H1 (cell line): ENCODE results near the gene AMN. TPM values are rescaled to one million over a fixed set of nuclear protein-coding genes. Genes with fewer than 3 reads are reported as not detected.

Experiments
- CBX8 ChIP-seq: fragments of 300-800, 300-1000 bp; sonication (generic); IDR thresholded peaks from 2 replicates; pipeline ENCODE4 v1.7.1; 2016; ENCODE audit warnings: low read depth, low read length, borderline replicate concordance
- FOSL1 ChIP-seq: IDR thresholded peaks from 2 replicates; pipeline ENCODE4 v1.6.1; 2011; ENCODE audit warnings: mild to moderate bottlenecking, low read depth, low read length, moderate library complexity; ENCODE audit not compliant: insufficient read depth
- GABPA ChIP-seq: IDR thresholded peaks from 2 replicates; pipeline ENCODE4 v1.6.1; 2011; ENCODE audit warnings: mild to moderate bottlenecking, low read length, moderate library complexity, borderline replicate concordance; ENCODE audit not compliant: insufficient read depth
- JUND ChIP-seq: IDR thresholded peaks from 2 replicates; pipeline ENCODE4 v1.6.1; 2011; ENCODE audit warnings: mild to moderate bottlenecking, improper control_type of control experiment, low read length
- SUZ12 ChIP-seq: fragments of 200-600 bp; sonication (generic); IDR thresholded peaks from 2 replicates; pipeline ENCODE4 v1.6.1; 2012; ENCODE audit warnings: mild to moderate bottlenecking, inconsistent platforms, low read length, moderate library complexity, mixed read lengths
- YY1 ChIP-seq: IDR thresholded peaks from 2 replicates; pipeline ENCODE4 v1.6.1; 2011; ENCODE audit warnings: low read depth, mild to moderate bottlenecking, low read length
- polyA plus RNA-seq, 7 experiments: library from polyadenylated mRNA; depleted of rRNA in 3 of 7; stranded (reverse) in 5 of 7; unstranded in 2 of 7; fragments of >200 nt in 5 of 7; fragments of 200-250 nt in 2 of 7; gene quantifications; 1 replicate in 5 of 7; 2 replicates in 1 of 7; 4 replicates in 1 of 7; pipeline versions ENCODE4 v1.2.1 to v1.2.3, GENCODE V29; 2011 to 2013; ENCODE audit warnings: missing spikeins in 2 of 7, mixed read lengths in 2 of 7
- total RNA-seq: library from RNA; stranded (reverse); fragmentation: NEBNext Ultra II Directional; extraction: Animal tissue kit (Norgen Biotek cat#: 25700); gene quantifications from 2 replicates; pipeline ENCODE4 v1.2.1, GENCODE V29; 2021
- TF ChIP-seq, protein P1 (sequence below): fragments of 300-600 bp; sonication (generic); IDR thresholded peaks from 2 replicates; pipeline ENCODE4 v1.7.1; 2012; ENCODE audit warnings: low read length, moderate library complexity, mild to moderate bottlenecking, inconsistent platforms; ENCODE audit not compliant: insufficient replicate concordance
- TF ChIP-seq, protein P2 (sequence below): IDR thresholded peaks from 2 replicates; pipeline ENCODE4 v1.6.1; 2011; ENCODE audit warnings: low read depth, mild to moderate bottlenecking, low read length; ENCODE audit not compliant: insufficient read depth

Gene AMN
- total and polyA plus RNA-seq, 2 of the 8 experiments (the other 6 are each of a cell fraction or from before 2014, with no cell fraction given), result 0.77 to 1.5 TPM

DNA sequence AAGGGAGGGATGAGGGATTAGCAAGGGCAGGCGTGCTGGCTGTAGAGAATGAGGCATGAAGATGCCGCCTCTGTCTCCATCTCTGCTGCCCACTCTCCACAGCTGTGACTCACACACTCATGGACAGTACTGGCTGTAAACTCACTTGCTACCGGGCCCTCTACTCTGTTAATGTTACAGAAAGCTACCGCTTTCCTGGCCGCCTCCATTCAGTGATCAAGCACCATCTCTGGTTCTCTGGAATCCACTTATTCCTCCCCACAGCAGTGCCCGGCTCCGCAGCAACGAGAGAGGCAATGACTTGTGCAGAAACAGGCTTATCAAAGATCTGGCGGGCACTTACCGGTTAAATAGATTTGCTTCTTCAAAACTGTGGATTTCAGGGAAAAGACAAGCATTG lies 34.8 kb downstream of the AMN start (continued):
- TF ChIP-seq, protein P1, sequence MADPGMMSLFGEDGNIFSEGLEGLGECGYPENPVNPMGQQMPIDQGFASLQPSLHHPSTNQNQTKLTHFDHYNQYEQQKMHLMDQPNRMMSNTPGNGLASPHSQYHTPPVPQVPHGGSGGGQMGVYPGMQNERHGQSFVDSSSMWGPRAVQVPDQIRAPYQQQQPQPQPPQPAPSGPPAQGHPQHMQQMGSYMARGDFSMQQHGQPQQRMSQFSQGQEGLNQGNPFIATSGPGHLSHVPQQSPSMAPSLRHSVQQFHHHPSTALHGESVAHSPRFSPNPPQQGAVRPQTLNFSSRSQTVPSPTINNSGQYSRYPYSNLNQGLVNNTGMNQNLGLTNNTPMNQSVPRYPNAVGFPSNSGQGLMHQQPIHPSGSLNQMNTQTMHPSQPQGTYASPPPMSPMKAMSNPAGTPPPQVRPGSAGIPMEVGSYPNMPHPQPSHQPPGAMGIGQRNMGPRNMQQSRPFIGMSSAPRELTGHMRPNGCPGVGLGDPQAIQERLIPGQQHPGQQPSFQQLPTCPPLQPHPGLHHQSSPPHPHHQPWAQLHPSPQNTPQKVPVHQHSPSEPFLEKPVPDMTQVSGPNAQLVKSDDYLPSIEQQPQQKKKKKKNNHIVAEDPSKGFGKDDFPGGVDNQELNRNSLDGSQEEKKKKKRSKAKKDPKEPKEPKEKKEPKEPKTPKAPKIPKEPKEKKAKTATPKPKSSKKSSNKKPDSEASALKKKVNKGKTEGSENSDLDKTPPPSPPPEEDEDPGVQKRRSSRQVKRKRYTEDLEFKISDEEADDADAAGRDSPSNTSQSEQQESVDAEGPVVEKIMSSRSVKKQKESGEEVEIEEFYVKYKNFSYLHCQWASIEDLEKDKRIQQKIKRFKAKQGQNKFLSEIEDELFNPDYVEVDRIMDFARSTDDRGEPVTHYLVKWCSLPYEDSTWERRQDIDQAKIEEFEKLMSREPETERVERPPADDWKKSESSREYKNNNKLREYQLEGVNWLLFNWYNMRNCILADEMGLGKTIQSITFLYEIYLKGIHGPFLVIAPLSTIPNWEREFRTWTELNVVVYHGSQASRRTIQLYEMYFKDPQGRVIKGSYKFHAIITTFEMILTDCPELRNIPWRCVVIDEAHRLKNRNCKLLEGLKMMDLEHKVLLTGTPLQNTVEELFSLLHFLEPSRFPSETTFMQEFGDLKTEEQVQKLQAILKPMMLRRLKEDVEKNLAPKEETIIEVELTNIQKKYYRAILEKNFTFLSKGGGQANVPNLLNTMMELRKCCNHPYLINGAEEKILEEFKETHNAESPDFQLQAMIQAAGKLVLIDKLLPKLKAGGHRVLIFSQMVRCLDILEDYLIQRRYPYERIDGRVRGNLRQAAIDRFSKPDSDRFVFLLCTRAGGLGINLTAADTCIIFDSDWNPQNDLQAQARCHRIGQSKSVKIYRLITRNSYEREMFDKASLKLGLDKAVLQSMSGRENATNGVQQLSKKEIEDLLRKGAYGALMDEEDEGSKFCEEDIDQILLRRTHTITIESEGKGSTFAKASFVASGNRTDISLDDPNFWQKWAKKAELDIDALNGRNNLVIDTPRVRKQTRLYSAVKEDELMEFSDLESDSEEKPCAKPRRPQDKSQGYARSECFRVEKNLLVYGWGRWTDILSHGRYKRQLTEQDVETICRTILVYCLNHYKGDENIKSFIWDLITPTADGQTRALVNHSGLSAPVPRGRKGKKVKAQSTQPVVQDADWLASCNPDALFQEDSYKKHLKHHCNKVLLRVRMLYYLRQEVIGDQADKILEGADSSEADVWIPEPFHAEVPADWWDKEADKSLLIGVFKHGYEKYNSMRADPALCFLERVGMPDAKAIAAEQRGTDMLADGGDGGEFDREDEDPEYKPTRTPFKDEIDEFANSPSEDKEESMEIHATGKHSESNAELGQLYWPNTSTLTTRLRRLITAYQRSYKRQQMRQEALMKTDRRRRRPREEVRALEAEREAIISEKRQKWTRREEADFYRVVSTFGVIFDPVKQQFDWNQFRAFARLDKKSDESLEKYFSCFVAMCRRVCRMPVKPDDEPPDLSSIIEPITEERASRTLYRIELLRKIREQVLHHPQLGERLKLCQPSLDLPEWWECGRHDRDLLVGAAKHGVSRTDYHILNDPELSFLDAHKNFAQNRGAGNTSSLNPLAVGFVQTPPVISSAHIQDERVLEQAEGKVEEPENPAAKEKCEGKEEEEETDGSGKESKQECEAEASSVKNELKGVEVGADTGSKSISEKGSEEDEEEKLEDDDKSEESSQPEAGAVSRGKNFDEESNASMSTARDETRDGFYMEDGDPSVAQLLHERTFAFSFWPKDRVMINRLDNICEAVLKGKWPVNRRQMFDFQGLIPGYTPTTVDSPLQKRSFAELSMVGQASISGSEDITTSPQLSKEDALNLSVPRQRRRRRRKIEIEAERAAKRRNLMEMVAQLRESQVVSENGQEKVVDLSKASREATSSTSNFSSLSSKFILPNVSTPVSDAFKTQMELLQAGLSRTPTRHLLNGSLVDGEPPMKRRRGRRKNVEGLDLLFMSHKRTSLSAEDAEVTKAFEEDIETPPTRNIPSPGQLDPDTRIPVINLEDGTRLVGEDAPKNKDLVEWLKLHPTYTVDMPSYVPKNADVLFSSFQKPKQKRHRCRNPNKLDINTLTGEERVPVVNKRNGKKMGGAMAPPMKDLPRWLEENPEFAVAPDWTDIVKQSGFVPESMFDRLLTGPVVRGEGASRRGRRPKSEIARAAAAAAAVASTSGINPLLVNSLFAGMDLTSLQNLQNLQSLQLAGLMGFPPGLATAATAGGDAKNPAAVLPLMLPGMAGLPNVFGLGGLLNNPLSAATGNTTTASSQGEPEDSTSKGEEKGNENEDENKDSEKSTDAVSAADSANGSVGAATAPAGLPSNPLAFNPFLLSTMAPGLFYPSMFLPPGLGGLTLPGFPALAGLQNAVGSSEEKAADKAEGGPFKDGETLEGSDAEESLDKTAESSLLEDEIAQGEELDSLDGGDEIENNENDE, result no peak
- TF ChIP-seq GABPA (no peak), FOSL1 (no peak), CBX8 (no peak), YY1 (no peak), JUND (no peak), SUZ12 (no peak)
- TF ChIP-seq, protein P2, sequence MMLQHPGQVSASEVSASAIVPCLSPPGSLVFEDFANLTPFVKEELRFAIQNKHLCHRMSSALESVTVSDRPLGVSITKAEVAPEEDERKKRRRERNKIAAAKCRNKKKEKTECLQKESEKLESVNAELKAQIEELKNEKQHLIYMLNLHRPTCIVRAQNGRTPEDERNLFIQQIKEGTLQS, result no peak
